Measurements from ENCODE around the gene UGT3A1.

DNA sequence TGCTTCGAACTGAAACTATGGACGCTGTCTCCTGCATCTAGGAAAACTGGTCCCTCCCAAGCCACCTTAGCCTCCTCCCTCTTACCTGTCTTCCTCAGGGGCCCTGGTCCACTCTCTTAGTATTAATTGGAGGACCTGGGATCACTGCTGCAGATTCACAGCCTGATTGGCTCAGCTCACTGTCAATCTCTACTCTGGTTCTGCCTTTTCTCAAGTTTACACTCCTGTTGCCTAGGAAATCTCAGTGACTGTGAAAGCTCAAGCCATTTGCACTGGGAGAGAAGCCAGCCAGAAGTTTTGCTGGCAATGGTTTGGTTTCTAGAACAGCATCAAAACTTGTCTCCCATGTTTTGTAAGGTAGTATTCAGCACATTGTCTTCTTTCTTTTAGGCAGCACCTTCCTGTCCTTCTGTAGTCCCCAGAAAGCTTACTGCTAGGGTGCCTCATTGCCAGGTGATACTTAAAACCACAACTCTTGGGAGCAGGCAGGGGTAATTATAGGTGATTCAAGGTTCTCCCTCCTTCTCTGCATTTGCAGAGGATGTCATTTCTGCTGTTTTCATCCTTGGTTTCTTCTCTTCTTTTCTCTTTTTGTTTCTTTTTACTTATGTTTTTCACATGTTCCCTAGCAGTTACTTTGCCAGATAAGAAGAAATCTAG, 52.5 kb downstream of the UGT3A1 start, which contains the start of gene CAPSL:
- TF ChIP-seq YY1 (IDR thresholded peaks at IDR 0.05; ENCODE audit: insufficient read depth, insufficient read length): no peak
- TF ChIP-seq ZNF274 (IDR thresholded peaks at IDR 0.05; ENCODE audit: low read depth, low read length): no peak
- no peak for TF ChIP-seq SUZ12 (IDR thresholded peaks at IDR 0.05; ENCODE audit: extremely low read depth, insufficient read depth, insufficient read length)

All from NT2/D1 (cell line).